Measurements from ENCODE around the gene SPIRE1.
"Not testable (repeated sequence)": the region's sequence is repeated elsewhere in the genome, so short reads cannot be mapped to it uniquely, and the experiment has no call there.

Gene SPIRE1

DNA sequence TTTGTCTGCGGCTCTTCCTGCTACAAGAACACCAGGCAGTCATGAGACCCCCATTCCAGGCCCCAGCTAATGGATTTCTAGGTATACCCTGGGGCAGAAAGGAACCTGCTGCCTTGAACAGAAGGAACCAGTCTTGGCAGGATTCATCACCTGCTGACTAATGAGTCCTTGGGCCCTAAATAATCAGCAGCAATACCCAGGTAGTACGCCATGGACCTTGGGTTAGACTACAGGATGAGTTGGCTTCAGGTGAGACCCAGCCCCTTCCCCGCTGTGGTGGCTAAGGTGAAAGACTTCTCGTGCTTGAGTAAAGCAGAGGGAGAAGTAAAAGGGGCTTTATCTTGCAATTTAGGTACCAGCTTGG, 105.0 kb downstream of the SPIRE1 start:
- no peak for DNase-seq (ENCODE audit: low spot score)

DNA sequence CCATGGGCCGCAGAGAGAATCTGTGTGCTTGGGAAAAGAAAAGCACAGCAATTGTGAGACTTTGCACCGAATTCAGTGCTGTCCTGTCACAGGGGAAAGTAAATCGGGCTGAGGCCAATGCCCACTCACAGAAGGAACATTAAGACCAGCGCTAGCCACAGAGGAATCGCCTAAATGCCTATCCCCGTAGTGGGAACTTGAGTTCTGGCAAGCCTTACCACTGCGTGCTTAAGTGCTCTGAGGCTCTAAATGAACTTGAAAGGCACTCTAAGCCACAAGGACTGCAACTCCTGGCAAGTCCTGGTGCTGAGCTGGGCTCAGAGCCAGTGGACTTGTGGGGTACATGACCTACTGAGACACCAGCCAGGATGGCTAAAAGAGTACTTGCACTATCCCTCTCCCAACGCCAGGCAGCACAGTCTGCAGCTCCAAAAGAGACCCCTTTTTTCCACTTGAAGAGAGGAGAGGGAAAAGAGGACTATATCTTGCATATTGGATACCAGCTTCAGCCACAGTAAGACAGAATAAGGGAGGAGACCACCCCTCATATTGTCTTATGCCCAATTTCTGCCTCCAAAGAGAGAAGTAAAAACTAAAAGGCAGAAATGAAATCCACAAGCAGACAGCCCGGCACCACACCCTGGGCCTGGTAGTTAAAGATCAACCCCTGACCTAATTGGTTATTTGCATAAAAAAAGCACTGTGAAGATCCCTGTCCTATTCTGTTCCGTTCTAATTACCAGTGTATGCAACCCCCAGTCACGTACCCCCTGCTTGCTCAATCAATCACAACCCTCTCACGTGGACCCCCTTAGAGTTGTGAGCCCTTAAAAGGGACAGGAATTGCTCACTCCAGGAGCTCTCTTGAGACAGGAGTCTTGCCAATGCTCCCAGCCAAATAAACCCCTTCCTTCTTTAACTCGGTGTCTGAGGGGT, 105.7 kb downstream of the SPIRE1 start:
- DNase-seq (ENCODE audit: low spot score): not testable (repeated sequence)

DNA sequence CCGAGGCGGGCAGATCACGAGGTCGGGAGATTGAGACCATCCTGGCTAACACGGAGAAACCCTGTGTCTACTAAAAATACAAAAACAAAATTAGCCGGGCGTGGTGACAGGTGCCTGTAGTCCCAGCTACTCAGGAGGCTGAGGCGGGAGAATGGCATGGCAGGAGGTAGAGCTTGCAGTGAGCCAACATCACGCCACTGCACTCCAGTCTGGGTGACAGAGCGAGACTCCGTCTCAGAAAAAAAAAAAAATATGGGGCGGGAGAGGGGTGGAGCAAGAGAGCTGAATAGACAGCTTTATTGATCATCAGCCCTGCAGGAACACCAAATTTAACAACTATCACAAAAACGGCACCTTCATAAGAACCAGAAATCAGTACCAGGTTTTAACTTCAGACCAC, 106.4 kb downstream of the SPIRE1 start:
- not testable (repeated sequence) for DNase-seq (ENCODE audit: low spot score)

- DNase-seq (ENCODE audit: low spot score): no peak
These were observed 114.2 kb downstream of the SPIRE1 start for GRCh38 chr18:12543697-12544096.

- no peak for DNase-seq (ENCODE audit: low spot score)
These were observed 117.2 kb downstream of the SPIRE1 start for GRCh38 chr18:12540751-12541150.

- not testable (repeated sequence) for DNase-seq (ENCODE audit: low spot score)
These were observed 118.7 kb downstream of the SPIRE1 start for GRCh38 chr18:12539158-12539557.

DNA sequence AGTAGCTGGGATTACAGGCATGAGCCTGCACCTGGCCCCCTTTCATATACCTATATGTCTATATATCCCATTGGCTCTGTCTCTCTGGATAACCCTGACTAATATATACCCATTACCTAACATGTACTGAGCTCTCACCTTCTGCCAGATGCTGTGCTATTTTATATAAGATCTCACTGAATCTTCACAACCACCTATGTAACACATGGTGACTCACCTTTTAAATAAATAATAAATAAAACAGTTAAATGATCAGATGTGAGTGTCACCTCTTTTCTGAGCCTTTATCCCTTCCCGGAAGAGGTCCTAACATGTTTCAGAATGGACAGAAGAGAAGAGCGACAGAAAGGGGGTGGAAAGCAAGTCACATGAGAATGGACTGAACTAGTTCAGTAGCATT, 123.1 kb downstream of the SPIRE1 start:
- DNase-seq (ENCODE audit: low spot score): no peak

DNA sequence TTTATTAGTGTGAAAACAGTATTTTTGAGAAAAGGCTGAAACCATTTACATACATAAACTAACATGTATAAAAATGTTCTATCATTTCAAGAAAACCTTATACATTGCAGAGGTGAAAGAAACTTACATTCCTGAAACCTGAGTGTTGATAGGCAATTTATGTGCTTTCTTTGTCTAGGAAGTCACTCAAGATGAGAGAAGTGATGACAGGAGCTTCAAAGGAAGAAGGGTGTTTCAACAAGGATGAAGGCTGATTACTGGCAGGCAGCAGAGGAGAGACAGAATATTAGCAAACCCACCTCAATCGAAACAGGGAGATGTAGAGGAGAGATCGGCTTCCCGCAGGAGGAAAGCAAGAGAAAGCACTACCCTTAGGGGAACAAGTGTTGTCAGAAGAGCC, 125.2 kb downstream of the SPIRE1 start:
- DNase-seq (ENCODE audit: low spot score): no peak

- no peak for DNase-seq (ENCODE audit: low spot score)
These were observed 126.2 kb downstream of the SPIRE1 start for GRCh38 chr18:12531749-12532148.

- DNase-seq (ENCODE audit: low spot score): no peak
These were observed 137.4 kb downstream of the SPIRE1 start for GRCh38 chr18:12520442-12520992.

DNA sequence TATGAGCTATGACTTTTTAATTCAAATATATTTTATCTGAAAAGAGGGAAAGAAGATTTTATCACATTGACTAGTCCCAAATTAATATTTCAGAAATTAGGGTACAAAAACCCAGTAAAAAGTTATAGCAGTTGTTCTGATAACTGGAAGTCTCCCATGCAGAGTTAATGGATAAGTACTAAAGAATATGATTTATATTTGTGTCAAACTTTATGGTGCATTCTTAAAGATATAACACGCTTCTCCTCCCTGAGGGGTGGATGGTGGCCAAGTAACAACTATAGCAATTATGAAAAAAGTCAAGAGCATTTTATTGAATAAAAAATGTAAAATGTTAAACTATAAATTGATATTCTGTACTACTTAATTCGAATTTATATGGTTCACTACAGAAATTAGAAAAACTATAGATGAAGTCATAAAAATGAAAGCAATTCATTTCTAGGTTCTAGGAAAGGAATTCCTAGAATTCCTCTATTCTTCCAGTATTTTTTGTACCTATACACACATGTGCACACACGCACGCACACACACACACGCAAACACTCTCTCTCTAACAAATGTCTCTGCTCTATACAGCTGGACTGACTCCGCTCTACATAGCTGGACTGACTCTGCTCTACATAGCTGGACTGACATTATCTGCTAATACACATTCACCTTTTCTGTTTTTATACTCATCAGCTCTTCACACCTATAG, 138.9 kb downstream of the SPIRE1 start:
- no peak for DNase-seq (ENCODE audit: low spot score)

- DNase-seq (ENCODE audit: low spot score): no peak
These were observed 139.6 kb downstream of the SPIRE1 start for GRCh38 chr18:12518326-12518725.

DNA sequence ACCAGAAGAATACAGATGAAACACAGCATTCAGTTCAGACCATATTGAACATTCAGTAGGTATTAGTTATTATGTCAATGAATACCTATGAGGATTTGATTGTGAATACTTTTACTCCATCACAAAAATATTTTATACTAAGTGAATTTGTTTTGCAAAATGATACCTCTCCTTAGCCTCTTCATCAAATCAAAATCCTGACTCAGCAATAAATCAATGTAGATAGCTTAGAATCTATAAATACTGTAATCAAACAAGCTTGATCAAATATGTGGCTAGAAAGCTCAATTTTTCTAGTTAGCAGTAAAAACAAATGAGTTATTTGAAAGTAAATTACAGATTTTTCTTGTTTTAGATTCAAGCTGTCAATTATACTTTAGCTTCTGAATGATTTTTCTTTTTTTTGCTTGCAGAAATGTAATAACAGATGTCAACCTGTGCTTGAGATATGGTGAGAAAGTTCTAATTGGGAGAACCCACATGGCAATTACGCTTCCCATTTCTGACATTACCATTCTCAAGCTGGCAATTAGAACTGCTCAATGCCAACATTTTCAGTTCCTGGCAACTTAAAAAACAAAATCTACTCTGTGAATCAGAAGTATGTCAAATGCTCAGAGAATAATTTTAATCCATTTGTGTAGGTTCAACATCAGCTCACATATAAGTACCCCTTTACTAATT, 140.6 kb downstream of the SPIRE1 start:
- no peak for DNase-seq (ENCODE audit: low spot score)

DNA sequence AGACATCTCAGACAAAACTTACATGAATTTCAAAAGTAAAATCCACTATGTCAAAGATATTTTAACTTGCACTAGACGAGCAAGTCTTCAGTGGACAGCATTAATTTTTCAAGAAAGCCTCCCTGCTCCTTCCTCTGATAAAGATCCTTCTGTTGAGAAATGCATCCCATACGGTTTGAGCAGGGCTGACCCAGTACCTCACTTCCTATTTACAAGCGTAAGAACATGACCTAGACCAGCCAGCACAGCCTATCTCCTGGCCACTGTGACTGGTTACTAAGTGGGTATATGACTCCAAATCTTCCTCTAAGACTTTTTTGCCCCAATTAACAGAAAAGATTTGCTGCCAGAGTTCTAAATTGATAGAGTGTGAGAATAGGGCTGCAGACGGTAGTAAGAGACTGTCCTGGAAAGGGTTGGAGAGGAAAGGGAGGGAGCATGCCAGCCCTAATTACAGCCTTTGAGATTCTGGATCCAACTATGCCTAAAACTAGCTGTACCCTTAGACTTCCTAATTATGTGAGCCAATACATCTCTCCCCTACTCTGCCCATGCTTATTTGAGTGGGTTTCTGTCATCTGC, 141.8 kb downstream of the SPIRE1 start:
- no peak for DNase-seq (ENCODE audit: low spot score)

- no peak for DNase-seq (ENCODE audit: low spot score)
These were observed 142.4 kb downstream of the SPIRE1 start for GRCh38 chr18:12515550-12515949.

GRCh38 chr18:12507007-12507406, 150.9 kb downstream of the SPIRE1 start:
- no peak for DNase-seq (ENCODE audit: low spot score)

DNA sequence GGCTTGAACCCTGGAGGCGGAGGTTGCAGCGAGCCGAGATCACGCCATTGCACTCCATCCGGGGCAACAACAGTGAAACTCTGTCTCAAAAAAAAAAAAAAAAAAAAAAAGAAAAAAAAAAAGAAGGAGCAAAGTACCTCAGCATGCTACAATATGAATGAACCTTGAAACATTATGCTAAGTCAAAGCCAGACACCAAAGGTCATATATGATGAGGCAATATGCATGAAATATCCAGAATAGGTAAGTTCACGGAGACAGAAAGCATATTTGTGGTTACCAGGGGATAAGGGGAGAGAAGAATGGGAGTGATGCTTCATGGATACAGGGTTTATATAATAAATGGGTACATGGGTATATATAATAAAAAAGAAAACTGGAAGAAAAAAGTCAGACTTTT, 156.9 kb downstream of the SPIRE1 start:
- DNase-seq (ENCODE audit: low spot score): no peak

DNA sequence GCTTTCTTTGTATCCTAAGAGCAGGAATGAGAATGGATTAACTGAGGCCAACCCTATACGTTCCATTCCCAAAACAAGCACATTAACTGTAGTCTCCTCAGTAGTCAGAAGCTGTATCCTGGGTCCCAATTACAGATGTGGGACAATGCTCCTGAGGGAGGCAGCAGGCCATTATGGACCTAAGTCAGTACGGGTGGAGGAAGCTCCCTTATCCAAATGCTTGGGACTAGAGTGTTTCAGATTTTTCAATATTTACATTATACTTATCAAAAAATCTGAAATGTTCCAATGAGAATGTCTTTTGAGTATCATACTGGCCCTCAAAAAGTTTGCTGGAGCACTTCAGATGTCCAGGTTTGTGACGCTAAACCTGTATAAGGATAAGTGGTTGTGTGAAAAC, 160.1 kb downstream of the SPIRE1 start:
- DNase-seq (ENCODE audit: low spot score): no peak

DNA sequence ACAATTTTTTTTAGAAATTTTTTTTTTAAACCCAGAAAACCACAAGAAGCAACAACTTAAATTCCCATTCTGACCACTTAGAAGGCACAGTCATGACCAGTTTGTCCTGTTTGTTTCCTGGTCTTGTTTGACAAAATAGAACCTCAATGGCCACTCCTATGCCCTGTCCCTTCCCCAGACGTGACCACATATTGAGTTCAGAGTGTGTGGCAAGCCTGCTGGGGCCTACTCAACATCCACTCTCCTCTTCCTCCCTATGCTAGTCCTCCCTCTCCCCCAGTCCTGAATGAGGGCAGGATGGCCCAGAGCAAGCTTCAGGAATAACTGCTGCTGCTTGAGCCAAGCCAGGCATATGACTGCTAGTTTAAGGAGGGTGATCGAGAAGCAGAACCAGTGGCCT, 160.6 kb downstream of the SPIRE1 start:
- DNase-seq (ENCODE audit: low spot score): no peak

- DNase-seq (ENCODE audit: low spot score): no peak
These were observed 165.0 kb downstream of the SPIRE1 start for GRCh38 chr18:12492907-12493306.

DNA sequence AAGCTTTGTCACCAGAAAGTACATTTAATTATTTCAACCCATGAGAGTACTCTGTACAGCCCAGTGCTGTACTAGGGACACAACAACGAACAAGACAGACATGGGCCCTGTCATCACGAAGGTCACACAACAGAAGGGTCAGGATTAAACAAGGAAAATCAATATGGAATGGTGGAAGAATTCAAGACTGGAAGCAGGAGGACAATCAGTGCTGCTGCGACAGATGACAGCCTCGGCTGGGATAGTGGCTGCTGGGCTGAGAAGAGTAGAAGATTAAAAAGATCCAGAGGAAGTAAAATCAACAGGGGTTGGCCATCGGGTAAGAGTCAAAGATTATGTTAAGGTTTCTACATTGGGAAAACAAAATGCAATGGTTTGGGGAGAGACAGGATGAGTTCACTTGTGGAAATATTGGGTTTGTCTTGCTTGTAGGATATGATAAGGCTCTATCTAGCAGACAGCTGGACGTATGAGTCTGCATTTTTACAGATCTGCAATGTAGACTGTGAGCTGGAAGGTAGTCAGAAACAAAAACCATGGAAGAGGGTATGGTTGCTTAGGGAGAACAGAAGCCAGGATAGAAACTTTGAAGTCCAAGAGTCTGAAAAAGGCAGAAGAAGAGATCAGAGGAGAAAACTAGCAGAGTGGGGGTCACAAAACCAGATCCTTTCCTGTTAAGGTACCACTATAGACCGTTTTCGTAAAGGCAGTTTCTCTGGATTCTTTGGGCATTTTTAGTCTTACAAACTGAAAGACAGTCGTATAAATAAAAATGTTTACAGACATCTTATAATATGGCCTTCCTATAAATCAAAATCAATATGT, 166.1 kb downstream of the SPIRE1 start:
- DNase-seq (ENCODE audit: low spot score): no peak
